ENCODE results near the gene VWA1.
A peak's percentile ranks its signal among the peaks of the same experiment; 100 is the strongest.

Gene VWA1

DNA sequence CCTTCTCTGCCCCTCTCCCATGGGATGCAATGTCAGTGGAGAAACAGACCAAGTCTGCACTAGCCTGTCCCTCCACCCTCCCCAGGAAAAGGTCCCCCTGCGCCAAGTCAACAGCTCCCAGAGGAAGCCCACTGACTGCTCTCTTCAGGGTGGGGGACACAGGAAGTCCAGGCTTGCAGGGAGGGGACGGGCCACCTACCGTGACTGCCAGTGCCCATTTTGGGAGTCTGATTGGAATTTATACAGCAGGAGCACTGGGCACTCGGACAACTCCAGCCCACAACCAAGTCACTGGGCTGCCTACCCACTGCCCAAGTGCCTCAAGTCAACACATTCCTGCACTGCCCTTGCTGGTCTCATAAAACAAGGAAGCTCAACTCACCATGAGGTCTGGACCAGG, 42.5 kb upstream of the VWA1 start:
- Histone ChIP-seq H3K9me3 (ENCODE audit: control extremely low read depth in 1 of 5, control insufficient read depth in 4 of 5, insufficient read depth in 2 of 5, low read depth in 1 of 5, low read length in 4 of 5) (no peaks in the 10 kb centered on the region), H3K36me3 (ENCODE audit: control insufficient read depth in 4 of 4, insufficient read depth in 4 of 4, low read length in 3 of 4) (peaks cover 12 to 79% (median 68%) of the 10 kb centered on the region in 4 experiments), H3K27me3 (replicated peaks in 2 of 5; ENCODE audit: control insufficient read depth in 4 of 5, insufficient read depth in 5 of 5, low read length in 4 of 5) (no peaks in the 10 kb centered on the region), H3K4me3 (ENCODE audit: control insufficient read depth in 1 of 7, extremely low read depth in 1 of 7, insufficient read depth in 4 of 7, low read depth in 2 of 7, low read length in 6 of 7) (no peak overlapping the region), H3K27ac (ENCODE audit: insufficient read depth in 1 of 2, low read depth in 1 of 2, low read length in 2 of 2, poor library complexity in 1 of 2, severe bottlenecking in 2 of 2) (no peak overlapping the region), H3K4me1 (ENCODE audit: control extremely low read depth in 1 of 4, control insufficient read depth in 4 of 4, insufficient read depth in 4 of 4, low read length in 3 of 4) (peaks cover 0 to 8% (median 6%) of the 10 kb centered on the region in 4 experiments)
- no peak for DNase-seq
- ChIA-PET CTCF (interaction anchor here (1.7 kb wide), 1 partner anchor 9 kb away, joined by 8 read pairs; no protein-coding TSS in a partner anchor), POLR2A (no interaction called here)
- 100% methylated on average over 4 of the region's 4 CpGs for WGBS (ENCODE audit: insufficient coverage)

DNA sequence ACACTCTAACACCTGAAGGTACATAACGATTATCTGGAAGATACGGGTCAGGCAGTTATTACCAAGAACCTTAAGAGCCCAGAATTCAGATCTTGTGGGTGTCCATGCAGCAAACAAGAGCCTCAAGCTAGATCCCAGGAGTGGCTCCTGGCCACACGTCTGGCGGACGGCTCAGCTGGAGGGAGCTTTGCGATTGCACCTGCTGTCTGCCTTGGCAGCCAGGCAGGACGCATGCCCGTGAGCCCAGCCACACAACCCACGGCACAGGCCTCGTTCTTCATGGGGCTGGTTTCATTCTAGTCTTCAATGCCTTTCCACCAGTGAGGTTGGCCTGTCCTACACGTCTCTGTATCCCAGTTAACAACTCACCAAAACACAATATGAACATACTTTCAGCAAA, 42.1 kb upstream of the VWA1 start:
- H3K27ac ChIP-seq (ENCODE audit: insufficient read depth in 1 of 2, low read depth in 1 of 2, low read length in 2 of 2, poor library complexity in 1 of 2, severe bottlenecking in 2 of 2), result no peak overlapping the region
- peaks cover 12 to 78% (median 66%) of the 10 kb centered on the region in 4 experiments for H3K36me3 ChIP-seq (ENCODE audit: control insufficient read depth in 4 of 4, insufficient read depth in 4 of 4, low read length in 3 of 4)
- 97% methylated on average over 10 of the region's 11 CpGs for WGBS (ENCODE audit: insufficient coverage)
- DNase-seq, result no peak
- POLR2A ChIA-PET, result no interaction called here
- H3K9me3 ChIP-seq (ENCODE audit: control extremely low read depth in 1 of 5, control insufficient read depth in 4 of 5, insufficient read depth in 2 of 5, low read depth in 1 of 5, low read length in 4 of 5), result no peaks in the 10 kb centered on the region
- H3K4me1 ChIP-seq (ENCODE audit: control extremely low read depth in 1 of 4, control insufficient read depth in 4 of 4, insufficient read depth in 4 of 4, low read length in 3 of 4), result peaks cover 0 to 12% (median 10%) of the 10 kb centered on the region in 4 experiments
- no peak overlapping the region for H3K4me3 ChIP-seq (ENCODE audit: control insufficient read depth in 1 of 7, extremely low read depth in 1 of 7, insufficient read depth in 4 of 7, low read depth in 2 of 7, low read length in 6 of 7)
- CTCF ChIA-PET, result interaction anchor here (1.7 kb wide), 1 partner anchor 9 kb away, joined by 8 read pairs; no protein-coding TSS in a partner anchor
- H3K27me3 ChIP-seq (replicated peaks in 2 of 5; ENCODE audit: control insufficient read depth in 4 of 5, insufficient read depth in 5 of 5, low read length in 4 of 5), result no peaks in the 10 kb centered on the region

DNA sequence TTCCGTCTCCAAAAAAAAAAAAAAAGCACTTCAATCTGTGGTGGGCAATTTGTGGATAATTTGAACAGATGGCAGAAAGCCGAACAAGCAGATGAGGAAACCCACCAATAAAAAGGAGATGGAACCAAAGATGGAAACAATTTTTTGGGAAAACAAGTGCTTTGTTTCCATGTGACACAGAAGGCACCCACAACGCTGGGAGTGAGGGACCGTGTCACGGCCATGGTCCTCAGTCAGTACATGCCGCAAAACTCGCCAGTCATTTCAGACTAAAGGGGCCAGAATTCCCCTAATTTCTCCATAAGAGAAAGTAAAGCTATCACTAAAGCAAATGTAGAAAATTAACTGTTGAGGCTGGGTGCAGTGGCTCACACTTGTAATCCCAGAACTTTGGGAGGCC, 41.4 kb upstream of the VWA1 start:
- CTCF ChIA-PET, result no interaction called here
- no peak overlapping the region for H3K27ac ChIP-seq (ENCODE audit: insufficient read depth in 1 of 2, low read depth in 1 of 2, low read length in 2 of 2, poor library complexity in 1 of 2, severe bottlenecking in 2 of 2)
- H3K36me3 ChIP-seq (ENCODE audit: control insufficient read depth in 4 of 4, insufficient read depth in 4 of 4, low read length in 3 of 4), result peaks cover 12 to 75% (median 63%) of the 10 kb centered on the region in 4 experiments

DNA sequence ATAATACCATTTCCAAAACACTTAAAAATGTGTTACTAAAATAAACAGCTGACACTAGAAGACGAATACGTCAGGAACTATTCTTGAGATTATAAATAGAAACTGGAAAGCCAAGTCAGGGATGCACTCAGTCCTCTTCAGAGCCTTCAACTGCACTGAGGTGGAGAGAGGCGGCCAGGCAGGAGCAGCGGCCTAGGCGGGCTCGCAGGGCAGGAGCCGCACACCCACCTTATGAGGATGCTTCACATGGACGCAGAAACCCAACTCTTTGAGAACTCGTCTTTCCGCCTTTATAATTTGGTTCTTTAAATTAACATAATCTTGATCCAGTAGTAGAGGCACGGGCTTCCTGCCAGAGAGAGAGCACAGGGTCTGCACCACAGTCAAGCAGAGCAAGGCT, 40.3 kb upstream of the VWA1 start:
- POLR2A ChIA-PET, result no interaction called here
- Histone ChIP-seq H3K27me3 (replicated peaks in 2 of 5; ENCODE audit: control insufficient read depth in 4 of 5, insufficient read depth in 5 of 5, low read length in 4 of 5) (no peaks in the 10 kb centered on the region), H3K4me3 (ENCODE audit: control insufficient read depth in 1 of 7, extremely low read depth in 1 of 7, insufficient read depth in 4 of 7, low read depth in 2 of 7, low read length in 6 of 7) (no peak overlapping the region), H3K36me3 (ENCODE audit: control insufficient read depth in 4 of 4, insufficient read depth in 4 of 4, low read length in 3 of 4) (peaks cover 11 to 66% (median 56%) of the 10 kb centered on the region in 4 experiments), H3K9me3 (ENCODE audit: control extremely low read depth in 1 of 5, control insufficient read depth in 4 of 5, insufficient read depth in 2 of 5, low read depth in 1 of 5, low read length in 4 of 5) (no peaks in the 10 kb centered on the region), H3K27ac (ENCODE audit: insufficient read depth in 1 of 2, low read depth in 1 of 2, low read length in 2 of 2, poor library complexity in 1 of 2, severe bottlenecking in 2 of 2) (no peak overlapping the region), H3K4me1 (ENCODE audit: control extremely low read depth in 1 of 4, control insufficient read depth in 4 of 4, insufficient read depth in 4 of 4, low read length in 3 of 4) (peaks cover 0 to 19% (median 18%) of the 10 kb centered on the region in 4 experiments)
- WGBS (ENCODE audit: insufficient coverage), result 91% methylated on average over 4 of the region's 11 CpGs
- CTCF ChIA-PET, result interaction anchor here (1.2 kb wide), 1 partner anchor 11 kb away, joined by 3 read pairs; no protein-coding TSS in a partner anchor
- no peak for DNase-seq

More for the DNA sequence above, 41.4 kb upstream of the VWA1 start:
- Histone ChIP-seq H3K4me1 (ENCODE audit: control extremely low read depth in 1 of 4, control insufficient read depth in 4 of 4, insufficient read depth in 4 of 4, low read length in 3 of 4) (peaks cover 0 to 13% (median 12%) of the 10 kb centered on the region in 4 experiments), H3K27me3 (replicated peaks in 2 of 5; ENCODE audit: control insufficient read depth in 4 of 5, insufficient read depth in 5 of 5, low read length in 4 of 5) (no peaks in the 10 kb centered on the region), H3K9me3 (ENCODE audit: control extremely low read depth in 1 of 5, control insufficient read depth in 4 of 5, insufficient read depth in 2 of 5, low read depth in 1 of 5, low read length in 4 of 5) (no peaks in the 10 kb centered on the region), H3K4me3 (ENCODE audit: control insufficient read depth in 1 of 7, extremely low read depth in 1 of 7, insufficient read depth in 4 of 7, low read depth in 2 of 7, low read length in 6 of 7) (no peak overlapping the region)
- WGBS (ENCODE audit: insufficient coverage), result 100% methylated on average over 7 of the region's 7 CpGs
- DNase-seq, result no peak
- POLR2A ChIA-PET, result no interaction called here

DNA sequence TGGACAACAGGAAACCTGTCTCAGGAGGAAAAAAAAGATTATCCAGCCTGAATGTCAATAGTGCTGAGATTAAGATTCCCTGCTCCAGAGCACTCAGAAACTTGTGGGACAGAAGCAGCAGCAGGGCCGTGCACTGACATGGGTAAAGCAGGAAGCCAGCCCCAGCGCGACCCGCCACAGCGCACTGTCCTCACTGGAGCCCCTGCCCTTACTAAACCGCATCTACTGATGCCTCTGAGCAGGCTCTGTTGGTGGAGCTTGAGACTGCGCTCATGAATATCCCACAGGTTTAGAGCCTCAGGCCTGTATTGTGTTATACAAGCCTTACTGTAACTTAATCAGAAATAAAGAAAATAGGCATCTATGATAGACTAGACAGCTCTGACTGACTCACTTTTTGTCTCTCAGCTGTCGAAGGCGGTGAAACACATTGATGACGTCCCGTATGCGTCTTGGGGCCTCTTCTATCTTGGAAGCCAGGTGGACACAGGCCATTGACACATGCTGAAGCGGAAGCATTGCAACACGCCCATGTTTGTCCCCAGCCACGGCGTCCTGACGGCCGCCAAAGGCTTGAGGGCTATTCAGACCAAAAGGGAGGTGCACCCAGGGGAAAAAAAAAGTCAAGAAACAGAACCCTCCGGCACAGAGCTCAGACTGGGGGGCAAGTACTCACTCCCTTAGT, 37.5 kb upstream of the VWA1 start:
- ChIA-PET CTCF (interaction anchor here (0.8 to 3.1 kb wide), 4 partner anchors 10 to 36 kb away, joined by 3 to 11 read pairs (median 6); partner anchors contain the start of gene MRPL20), POLR2A (no interaction called here)
- H3K36me3 ChIP-seq (ENCODE audit: control insufficient read depth in 4 of 4, insufficient read depth in 4 of 4, low read length in 3 of 4), result peaks cover 8 to 66% (median 46%) of the 10 kb centered on the region in 4 experiments
- WGBS (ENCODE audit: insufficient coverage), result 80% methylated on average over 16 of the region's 19 CpGs
- H3K9me3 ChIP-seq (ENCODE audit: control extremely low read depth in 1 of 5, control insufficient read depth in 4 of 5, insufficient read depth in 2 of 5, low read depth in 1 of 5, low read length in 4 of 5), result no peaks in the 10 kb centered on the region
- peak; percentile 41 to 72 (median 61) for DNase-seq
- H3K4me1 ChIP-seq (ENCODE audit: control extremely low read depth in 1 of 4, control insufficient read depth in 4 of 4, insufficient read depth in 4 of 4, low read length in 3 of 4), result peaks cover 0 to 33% (median 30%) of the 10 kb centered on the region in 4 experiments
- peak overlapping the region; percentile 79 to 91 for H3K27ac ChIP-seq (ENCODE audit: insufficient read depth in 1 of 2, low read depth in 1 of 2, low read length in 2 of 2, poor library complexity in 1 of 2, severe bottlenecking in 2 of 2)
- H3K4me3 ChIP-seq (ENCODE audit: control insufficient read depth in 1 of 7, extremely low read depth in 1 of 7, insufficient read depth in 4 of 7, low read depth in 2 of 7, low read length in 6 of 7), result peak overlapping the region; percentile 81 to 97 (median 92)
- H3K27me3 ChIP-seq (replicated peaks in 2 of 5; ENCODE audit: control insufficient read depth in 4 of 5, insufficient read depth in 5 of 5, low read length in 4 of 5), result no peaks in the 10 kb centered on the region

DNA sequence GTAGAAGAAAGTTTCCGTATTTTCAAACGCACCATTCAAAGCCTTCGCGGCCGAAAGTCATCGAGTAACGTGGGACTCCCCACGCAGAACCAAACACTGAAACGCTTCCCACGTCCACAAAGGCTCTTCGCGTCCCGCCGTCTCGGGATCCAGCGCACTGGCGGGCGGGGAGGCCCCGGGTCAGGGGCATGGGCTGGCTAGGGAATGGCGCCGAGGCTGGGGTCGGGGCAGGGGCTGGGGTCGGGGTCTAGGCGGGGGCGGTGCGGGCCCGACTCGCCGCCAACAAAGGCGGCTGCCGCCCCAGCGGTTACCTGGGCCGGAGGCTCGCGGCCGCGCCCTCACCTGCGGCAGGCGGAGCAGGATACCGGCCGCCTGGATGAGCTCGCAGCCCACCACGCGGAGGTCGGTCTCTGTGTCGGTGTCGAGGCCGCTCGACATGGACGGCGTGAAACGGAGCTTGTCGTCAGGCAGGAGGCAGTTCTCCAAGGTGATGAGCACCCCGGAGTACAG, 36.8 kb upstream of the VWA1 start:
- peaks cover 0 to 33% (median 30%) of the 10 kb centered on the region in 4 experiments for H3K4me1 ChIP-seq (ENCODE audit: control extremely low read depth in 1 of 4, control insufficient read depth in 4 of 4, insufficient read depth in 4 of 4, low read length in 3 of 4)
- no peaks in the 10 kb centered on the region for H3K27me3 ChIP-seq (replicated peaks in 2 of 5; ENCODE audit: control insufficient read depth in 4 of 5, insufficient read depth in 5 of 5, low read length in 4 of 5)
- no peak for DNase-seq
- under 1% methylated on average over 53 of the region's 54 CpGs for WGBS (ENCODE audit: insufficient coverage)
- ChIA-PET POLR2A (interaction anchor here (0.8 to 2.4 kb wide), 3 partner anchors 9 to 36 kb away, joined by 3 to 10 read pairs (median 4); partner anchors contain the start of gene AURKAIP1), CTCF (interaction anchor here (0.8 to 3.1 kb wide), 9 partner anchors 9 to 106 kb away, joined by 3 to 12 read pairs (median 4); partner anchors contain the start of genes AURKAIP1 and MRPL20)
- H3K9me3 ChIP-seq (ENCODE audit: control extremely low read depth in 1 of 5, control insufficient read depth in 4 of 5, insufficient read depth in 2 of 5, low read depth in 1 of 5, low read length in 4 of 5), result no peaks in the 10 kb centered on the region
- peaks cover 5 to 64% (median 44%) of the 10 kb centered on the region in 4 experiments for H3K36me3 ChIP-seq (ENCODE audit: control insufficient read depth in 4 of 4, insufficient read depth in 4 of 4, low read length in 3 of 4)
- peak overlapping the region; percentile 81 to 97 (median 92) for H3K4me3 ChIP-seq (ENCODE audit: control insufficient read depth in 1 of 7, extremely low read depth in 1 of 7, insufficient read depth in 4 of 7, low read depth in 2 of 7, low read length in 6 of 7)
- peak overlapping the region; percentile 79 to 91 for H3K27ac ChIP-seq (ENCODE audit: insufficient read depth in 1 of 2, low read depth in 1 of 2, low read length in 2 of 2, poor library complexity in 1 of 2, severe bottlenecking in 2 of 2)

All from common myeloid progenitor, CD34-positive (primary cell).